ENCODE measurements around the gene DGKB. TPM values are rescaled to one million over a fixed set of nuclear protein-coding genes. Genes with fewer than 3 reads are reported as not detected.
"Not testable (repeated sequence)": the region's sequence is repeated elsewhere in the genome, so short reads cannot be mapped to it uniquely, and the experiment has no call there.

DGKB gene
- total RNA-seq, 1 donor from 2014 or later = not detected

GRCh38 chr7:14570750-14571607, 331.6 kb downstream of the DGKB start:
- DNase-seq = no peak

DNA sequence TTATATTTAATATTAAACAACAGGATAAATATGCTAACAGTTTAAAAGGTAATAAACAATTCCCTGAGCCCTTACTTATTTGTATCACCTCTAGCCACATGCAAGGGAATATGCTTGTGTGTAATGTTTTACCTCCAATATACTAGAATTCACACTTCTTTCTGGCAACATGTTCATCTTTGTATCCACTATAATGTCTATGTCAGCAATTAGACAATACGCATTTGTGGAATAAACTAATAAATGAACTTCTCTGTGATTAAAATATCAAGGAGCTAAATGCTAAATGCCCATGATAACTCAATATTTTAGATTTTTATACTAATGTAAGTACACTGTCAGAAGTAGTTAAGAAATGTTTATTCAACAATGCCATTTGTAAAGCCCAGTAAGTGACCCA, 350.5 kb downstream of the DGKB start:
- DNase-seq = no peak

DNA sequence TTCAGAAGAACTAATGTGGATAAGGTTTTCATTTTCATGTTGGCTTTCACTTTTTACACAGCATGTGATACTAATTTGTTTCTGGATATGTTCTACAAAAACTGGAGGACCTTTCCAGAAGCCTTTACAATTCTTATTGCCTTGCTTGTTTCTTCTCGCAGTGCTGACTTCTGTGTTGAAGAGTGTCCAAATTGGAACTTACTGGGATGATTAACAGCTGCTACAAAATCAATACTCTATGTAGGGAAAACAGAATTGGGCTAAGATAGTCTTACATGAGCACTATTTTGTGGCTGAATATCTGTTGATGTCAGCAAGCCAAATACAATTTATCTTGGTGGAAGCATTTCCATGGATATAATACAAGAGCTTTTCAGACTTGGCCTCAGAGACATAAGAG, 351.2 kb downstream of the DGKB start:
- no peak for DNase-seq

DNA sequence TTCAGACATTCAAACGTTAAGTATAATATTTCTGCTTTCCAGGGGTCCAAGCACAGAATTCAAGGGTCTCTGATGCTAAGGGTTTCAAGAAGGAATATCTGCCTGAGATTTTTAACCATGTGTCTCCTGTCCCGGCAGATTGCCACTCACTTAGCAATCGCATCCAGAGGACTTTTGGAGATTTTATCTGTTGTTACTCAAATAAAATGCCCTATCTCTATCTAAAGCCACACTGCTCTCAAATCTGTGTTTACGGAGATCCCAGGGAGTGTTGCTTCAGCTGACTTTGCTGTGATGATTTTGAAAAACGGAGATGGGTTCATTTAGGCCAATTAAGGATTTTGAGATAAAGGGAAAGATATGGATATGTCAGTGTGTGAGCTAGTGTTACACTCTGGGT, 359.9 kb downstream of the DGKB start:
- no peak for DNase-seq

DNA sequence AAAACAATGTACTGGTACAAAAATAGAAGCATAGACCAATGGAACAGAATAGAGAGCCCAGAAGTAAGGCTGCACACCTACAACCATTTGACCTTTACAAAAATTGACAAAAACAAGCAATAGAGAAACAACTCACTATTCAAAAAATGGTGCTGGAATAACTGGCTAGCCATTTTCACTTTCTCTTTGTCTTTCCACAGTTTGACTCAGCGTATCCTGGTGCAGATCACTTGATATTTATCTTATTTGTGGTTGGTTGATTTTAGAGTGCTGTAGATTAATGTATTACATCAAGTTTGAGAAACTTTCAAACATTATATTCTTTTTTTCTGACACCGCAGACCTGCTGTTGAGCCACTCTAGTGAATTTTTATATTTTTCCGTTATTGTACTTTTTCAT, 381.4 kb downstream of the DGKB start:
- DNase-seq = no peak

- no peak for DNase-seq
Observed at GRCh38 chr7:14510268-14510667, 392.3 kb downstream of the DGKB start.

DNA sequence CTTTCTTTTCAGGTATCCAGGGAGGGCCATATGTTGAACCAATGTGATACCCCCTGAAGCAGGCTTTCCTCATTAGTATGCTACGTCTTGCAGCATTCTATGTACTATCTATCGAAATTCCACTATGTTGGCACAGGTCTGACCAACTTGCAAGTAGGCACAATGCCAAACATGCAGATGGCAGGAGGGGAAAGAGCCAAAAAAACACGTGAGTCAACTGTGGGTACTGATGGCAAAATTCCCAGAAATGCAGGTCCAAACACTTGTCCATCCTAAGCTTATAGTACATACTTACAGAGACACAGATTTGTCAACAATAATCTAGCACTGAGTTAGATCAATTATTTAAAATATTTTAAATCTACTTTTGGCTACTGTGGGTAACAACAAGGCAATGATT, 394.9 kb downstream of the DGKB start:
- no peak for DNase-seq

- no peak for DNase-seq
Observed at GRCh38 chr7:14505906-14506305, 396.6 kb downstream of the DGKB start.

DNA sequence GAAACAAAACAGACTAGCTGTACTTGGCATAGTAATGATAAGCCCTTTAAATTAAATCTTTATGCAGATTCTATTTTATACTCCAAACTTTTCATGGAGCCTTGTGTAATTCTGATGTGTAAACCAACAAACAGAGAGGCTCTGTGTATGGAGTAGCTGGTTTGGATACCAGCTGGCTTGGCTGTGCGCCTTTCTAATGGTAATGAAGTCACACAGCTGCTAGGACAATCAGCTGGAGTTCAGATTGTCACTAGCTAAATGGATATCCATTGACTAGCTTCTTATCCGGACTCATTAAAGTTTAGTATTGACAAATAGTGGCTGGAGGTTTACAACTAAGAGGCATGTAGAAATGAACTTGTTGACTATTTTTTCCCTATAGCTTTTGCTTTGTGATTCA, 398.4 kb downstream of the DGKB start:
- DNase-seq = no peak

- DNase-seq = no peak
Observed at GRCh38 chr7:14503623-14504022, 398.9 kb downstream of the DGKB start.

- DNase-seq = no peak
Observed at GRCh38 chr7:14501436-14501835, 401.1 kb downstream of the DGKB start.

GRCh38 chr7:14497390-14497789, 405.2 kb downstream of the DGKB start:
- DNase-seq = no peak

GRCh38 chr7:14495633-14496032, 406.9 kb downstream of the DGKB start:
- DNase-seq = no peak

GRCh38 chr7:14487701-14488395, 414.7 kb downstream of the DGKB start:
- no peak for DNase-seq

DNA sequence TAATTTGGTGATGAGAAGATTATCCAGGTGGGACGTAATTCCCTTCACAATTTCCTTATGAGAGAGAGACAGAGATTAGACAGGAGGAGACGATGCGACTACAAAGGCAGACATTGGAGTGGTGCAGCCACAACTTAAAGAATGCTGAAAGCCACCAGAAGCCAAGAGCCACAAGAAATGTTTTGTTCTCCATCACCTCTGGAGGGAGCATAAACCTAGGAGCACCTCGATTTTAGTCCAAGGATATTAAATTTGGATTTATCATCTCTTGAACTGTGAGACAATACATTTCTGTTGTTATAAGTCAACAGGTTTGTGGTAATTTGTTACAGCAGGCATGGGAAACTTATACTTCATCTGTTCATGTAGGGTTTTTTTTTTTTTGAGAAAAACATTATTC, 418.9 kb downstream of the DGKB start:
- DNase-seq = no peak

DNA sequence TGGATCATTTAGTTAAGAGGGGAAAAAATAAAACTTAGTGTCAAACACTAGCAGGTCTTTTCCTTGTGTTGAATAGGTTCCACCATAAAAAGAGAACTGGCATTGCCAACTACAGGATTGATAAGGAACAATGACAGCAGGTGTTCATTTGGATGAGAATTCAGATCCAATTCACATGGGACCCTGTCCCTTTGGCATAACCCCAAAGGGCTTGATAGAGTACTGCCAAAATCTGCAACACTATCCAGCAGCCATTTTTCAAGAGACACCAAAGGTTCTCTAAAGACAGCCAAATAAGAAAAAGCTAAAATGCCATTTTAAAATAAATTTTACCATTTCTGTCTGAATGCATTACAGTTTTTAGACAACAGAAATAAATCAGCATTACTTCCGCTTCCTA, 422.3 kb downstream of the DGKB start:
- DNase-seq = no peak

- no peak for DNase-seq
Observed at GRCh38 chr7:14478834-14479510, 423.6 kb downstream of the DGKB start.

- not testable (repeated sequence) for DNase-seq
Observed at GRCh38 chr7:14461716-14462115, 440.8 kb downstream of the DGKB start.

DNA sequence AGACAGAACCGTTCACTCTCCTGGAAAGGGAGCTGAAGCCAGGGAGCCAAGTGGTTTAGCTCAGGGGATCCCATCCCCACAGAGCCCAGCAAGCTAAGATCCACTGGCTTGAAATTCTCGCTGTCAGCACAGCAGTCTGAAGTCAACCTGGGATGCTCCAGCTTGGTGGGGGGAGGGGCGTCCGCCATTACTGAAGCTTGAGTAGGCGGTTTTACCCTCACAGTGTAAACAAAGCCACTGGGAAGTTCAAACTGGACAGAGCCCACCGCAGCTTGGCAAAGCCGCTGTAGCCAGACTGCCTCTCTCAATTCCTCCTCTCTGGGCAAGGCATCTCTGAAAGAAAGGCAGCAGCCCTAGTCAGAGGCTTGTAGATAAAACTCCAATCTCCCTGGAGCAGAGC, 443.7 kb downstream of the DGKB start:
- DNase-seq = not testable (repeated sequence)

- peak; percentile 88 for DNase-seq
Observed at GRCh38 chr7:14457568-14458453, 444.7 kb downstream of the DGKB start.

DNA sequence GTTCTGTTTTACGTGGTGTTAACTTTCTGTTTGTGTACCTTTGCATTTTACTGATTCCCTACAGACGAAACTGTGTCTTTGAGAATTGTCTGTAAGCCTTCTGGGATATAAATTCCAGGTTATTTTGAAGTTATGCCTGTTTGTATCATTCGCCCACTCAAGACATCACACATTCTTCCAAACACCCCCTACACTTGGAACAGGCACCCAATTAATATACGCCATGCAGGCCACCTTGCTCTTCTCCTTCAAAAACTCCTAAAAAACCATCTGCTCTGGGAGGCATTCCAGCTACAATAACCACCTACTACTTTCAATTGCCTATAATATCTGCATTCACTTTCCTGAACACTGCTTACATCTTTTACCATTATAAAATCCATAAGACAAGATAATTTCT, 453.3 kb downstream of the DGKB start:
- DNase-seq = no peak

- DNase-seq = no peak
Observed at GRCh38 chr7:14446829-14447228, 455.7 kb downstream of the DGKB start.

DNA sequence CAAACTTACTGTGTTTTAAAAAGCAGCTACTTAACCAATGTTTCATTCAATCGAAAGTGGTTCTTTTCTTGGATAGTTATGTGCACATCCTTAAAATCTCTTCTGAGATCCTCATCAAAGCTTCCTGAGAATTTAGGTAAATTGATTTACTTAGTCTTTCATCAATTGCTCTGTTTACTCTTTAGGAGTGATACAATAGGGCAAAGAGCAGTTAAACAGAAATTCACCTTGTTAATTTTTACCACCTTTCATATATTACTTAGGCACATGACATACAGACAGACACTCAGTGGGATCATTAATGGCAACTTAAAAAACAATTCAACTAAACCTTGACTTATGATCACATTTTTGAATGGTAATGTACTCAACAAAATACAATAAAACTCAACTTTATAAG, 456.3 kb downstream of the DGKB start:
- DNase-seq = no peak
